GM08714 (cell line): ENCODE data around the gene RAF1.
"Not testable (repeated sequence)": the region's sequence is repeated elsewhere in the genome, so short reads cannot be mapped to it uniquely, and the experiment has no call there.

ENCODE experiments used
- H3K4me3 ChIP-seq: fragments of 200-500 bp; sonication (Bioruptor generic); 2 replicates; pipeline ENCODE4 v1.5.1; 2014; ENCODE audit warnings: mild to moderate bottlenecking, low read length, inconsistent platforms
- ZNF274 ChIP-seq: IDR thresholded peaks from 2 replicates; pipeline ENCODE4 v1.6.1; 2012; ENCODE audit warnings: mild to moderate bottlenecking, low read depth, low read length

Gene RAF1

DNA sequence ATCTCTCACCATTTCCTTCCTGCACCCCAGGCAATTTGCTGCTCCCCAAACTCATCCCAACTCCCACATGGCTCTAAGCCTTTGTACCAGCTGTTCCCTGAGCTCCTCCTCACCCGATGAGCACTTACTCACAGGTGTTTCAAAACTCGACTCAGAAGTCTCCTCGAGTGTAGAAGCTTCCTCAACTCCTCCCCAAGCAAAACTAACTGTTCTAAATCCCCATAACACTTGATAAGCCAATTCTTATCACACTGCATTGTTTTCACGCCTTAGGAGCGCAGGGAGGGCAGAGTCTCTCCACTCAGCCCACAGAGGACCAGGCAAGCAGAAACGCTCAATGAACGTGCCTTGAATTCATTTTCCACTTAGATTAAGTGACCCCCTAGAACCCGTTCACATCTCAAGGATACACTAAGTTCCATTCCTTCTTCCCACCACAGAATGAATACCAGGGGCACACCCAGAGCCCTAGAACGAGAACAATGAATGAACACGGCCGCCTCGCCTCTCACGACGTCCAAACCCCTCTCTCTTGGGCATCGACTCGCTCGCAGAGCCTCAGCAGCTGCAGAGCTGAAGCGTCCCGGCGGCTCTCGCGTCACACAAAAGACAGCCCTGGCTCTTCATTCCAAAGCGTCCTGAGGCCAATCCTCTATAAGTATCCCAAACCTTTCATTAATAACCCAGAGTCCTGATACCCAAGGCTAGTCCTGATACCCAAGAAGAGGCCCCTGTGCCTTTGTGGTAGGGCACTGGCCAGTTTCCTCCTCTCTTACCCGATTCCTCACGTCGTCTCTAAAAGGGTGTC lies 1.1 kb downstream of the RAF1 start:
- no peak for TF ChIP-seq ZNF274

DNA sequence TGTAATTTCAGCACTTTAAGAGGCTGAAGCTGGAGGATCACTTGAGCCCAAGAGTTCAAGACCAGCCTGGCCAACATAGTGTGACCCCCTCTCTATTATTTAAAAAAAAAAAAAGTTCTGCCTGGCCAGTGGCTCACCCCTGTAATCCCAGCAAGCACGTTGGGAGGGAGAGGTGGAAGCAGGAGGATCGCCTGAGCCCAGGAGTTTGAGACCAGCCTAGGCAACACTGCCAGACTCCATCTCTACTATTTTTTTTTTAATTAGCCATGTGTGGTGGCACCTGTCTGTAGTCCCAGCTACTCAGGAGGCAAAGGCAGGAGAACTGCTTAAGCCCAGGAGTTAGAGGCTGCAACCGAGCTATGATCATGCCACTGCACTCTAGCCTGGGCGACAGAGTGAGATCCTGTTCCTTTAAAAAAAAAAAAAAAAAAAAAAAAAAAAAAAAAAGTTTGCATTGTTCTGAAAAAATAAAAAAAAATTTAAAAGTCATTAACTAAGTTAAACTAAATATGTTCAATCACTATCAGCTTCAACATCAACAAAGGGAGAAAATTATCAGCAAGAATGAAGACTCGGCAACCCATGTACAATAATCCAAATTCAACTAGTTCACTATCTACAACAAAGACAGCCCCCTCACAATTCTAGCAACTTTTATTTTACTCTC lies 1.9 kb downstream of the RAF1 start:
- TF ChIP-seq ZNF274: no peak
- peak overlapping the region; percentile 79 for H3K4me3 ChIP-seq

More for the DNA sequence above, 1.1 kb downstream of the RAF1 start:
- peak overlapping the region; percentile 79 for H3K4me3 ChIP-seq

DNA sequence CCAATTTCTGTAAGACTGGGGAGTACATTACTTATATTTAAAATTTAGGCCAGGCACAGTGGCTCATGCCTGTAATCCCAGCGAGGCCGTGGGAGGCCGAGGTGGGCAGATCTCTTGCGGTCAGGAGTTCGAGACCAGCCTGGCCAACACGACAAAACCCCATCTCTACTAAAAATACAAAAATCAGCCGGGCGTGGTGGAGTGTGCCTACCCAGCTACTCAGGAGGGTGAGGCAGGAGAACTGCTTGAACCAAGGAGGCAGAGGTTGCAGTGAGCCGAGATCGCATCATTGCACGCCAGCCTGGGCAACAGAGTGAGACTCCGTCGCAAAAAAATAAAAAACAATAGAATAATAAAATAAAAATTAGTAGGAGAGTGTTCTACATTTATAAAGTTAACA lies 2.5 kb downstream of the RAF1 start:
- H3K4me3 ChIP-seq: not testable (repeated sequence)

DNA sequence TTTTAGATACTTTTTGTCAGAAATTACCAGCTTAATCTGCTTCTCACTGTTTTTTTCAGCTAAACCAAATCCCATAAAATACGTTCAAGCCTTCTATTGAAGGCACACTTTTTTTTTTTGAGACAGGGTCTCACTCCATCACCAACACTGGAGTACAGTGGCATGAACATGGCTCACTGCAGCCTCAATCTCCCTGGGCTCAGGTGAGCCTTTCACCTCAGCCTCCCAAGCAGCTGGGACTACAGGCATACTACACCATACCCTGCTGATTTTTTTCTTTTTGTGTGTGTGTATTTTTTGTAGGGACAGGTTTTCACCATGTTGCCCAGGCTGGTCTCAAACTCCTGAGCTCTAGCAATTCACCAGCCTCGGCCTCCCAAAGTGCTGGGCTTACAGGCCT lies 3.7 kb downstream of the RAF1 start:
- no peak overlapping the region for H3K4me3 ChIP-seq

DNA sequence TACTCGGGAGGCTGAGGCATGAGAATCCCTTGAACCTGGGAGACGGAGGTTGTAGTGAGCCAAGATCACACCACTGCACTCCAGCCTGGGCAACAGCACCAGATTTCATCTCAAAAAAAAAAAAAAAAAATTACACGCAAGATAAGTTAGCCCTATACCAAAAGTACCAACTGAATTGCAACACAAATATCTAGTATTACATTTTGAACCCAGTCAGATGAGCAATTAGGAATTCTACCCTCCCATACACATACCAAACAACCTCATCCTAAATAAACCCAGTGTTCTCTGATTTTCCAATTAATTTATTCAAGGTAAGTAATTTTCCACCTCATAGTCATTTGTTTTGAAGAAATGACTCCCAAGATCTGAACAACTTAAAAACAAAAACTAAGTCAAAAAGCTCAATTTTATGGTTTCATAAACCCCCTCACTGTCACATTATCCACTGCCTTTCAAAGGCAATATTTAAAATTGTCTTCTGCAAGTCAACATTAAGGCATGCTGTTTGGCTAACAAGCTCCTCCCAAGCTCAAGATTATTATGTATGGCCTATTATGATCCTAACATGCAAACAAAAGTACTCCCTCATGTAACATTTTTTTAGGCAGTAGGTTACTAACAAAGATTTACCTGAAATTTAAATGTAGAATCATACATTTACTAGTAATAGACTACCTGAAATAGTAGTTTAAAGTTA lies 4.5 kb downstream of the RAF1 start:
- no peak for TF ChIP-seq ZNF274
- H3K4me3 ChIP-seq: no peak overlapping the region

More for the DNA sequence above, 3.7 kb downstream of the RAF1 start:
- no peak for TF ChIP-seq ZNF274

DNA sequence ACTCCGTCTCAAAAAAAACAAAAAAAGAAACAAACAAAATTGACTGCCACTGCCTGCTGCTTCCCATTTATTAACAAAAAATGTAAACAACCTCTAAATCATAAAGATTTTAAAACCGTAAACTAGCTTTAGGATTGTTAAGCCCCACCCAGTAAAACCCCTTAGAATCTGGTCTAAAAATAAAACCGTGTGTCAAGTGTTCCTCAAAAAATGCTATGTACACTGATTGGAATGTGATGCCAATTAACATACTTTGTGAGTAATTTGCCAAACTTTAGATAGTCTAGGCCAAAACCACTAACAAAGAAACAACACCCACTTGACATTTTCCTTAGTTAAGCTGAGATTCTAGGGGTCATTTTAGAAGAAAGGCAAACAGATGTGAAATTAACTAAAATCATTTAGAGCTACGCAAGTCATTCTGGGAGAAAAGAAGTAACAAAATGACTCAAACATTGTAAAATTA lies 5.3 kb downstream of the RAF1 start:
- H3K4me3 ChIP-seq: no peak overlapping the region
- TF ChIP-seq ZNF274: no peak

DNA sequence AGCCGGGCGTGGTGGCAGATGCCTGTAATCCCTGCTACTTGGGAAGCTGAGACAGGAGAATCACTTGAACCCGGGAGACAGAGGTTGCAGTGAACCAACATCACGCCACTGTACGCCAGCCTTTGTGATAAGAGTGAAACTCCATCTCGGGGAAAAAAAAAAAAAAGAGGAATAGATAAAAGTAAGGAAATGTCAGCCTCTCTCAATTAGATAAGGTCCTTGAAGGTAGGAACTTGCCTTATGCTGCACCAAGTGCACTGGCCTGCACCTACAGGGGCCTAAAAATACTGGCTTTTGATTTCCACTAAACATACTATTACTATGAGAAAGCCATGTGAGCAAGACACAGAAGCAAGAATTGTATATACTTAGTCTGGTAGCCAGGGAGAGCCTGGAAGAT lies 7.1 kb downstream of the RAF1 start:
- TF ChIP-seq ZNF274: no peak
- H3K4me3 ChIP-seq: no peak overlapping the region

DNA sequence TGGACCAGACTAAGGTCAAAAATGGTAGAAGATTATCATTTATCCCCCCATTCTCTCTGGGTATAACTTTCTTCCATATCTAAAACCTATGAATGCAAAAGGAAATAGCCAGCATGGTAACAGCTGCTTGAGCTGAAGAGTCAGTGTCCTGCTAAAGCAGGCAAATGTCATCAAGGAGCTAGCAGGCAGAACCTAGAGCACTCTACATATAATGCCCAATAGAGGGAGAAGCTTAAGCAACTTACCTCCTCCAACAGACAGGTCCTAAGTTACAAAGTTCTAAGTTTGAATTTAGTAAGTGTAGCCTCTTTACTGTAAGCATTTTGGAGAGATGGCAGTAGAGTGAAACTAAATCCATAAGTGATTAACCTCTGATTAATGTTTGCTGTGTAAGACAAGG lies 7.7 kb downstream of the RAF1 start:
- no peak overlapping the region for H3K4me3 ChIP-seq
- no peak for TF ChIP-seq ZNF274

DNA sequence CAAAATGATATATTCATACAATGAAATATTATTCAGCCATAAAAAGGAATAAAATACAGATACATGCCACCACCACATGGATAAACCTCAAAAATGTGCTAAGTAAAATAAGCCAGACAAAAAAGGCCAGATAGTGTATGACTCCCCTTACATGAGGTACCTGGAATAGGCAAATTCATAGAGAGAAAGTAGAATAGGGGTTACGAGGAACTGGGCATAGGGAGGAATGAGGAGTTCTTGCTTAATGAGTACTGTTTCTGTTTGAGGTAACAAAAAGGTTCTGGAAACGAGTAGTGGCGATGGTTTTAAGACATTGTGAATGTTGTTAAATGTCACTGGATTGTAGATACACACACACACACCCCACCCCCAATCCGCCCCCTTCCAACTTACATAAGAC lies 8.2 kb downstream of the RAF1 start:
- no peak overlapping the region for H3K4me3 ChIP-seq
- no peak for TF ChIP-seq ZNF274

DNA sequence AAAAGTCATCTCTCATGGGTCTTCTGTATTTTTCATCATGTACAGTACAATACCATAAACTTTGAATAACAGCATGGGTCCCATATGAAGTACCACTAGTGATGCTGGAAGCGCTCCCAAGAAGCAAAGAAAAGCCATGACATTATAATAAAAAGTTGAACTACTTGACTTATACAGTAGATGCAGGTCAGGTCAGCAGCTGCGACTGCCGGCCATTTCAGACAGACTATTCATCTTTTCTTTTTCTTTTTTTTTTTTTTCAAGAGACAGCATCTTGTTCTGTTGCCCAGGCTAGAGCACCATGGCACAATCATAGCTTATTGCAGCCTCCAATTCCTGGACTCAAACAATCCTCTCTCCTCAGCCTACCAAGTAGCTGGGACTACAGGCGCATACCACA lies 10.2 kb downstream of the RAF1 start:
- no peak overlapping the region for H3K4me3 ChIP-seq
- no peak for TF ChIP-seq ZNF274

DNA sequence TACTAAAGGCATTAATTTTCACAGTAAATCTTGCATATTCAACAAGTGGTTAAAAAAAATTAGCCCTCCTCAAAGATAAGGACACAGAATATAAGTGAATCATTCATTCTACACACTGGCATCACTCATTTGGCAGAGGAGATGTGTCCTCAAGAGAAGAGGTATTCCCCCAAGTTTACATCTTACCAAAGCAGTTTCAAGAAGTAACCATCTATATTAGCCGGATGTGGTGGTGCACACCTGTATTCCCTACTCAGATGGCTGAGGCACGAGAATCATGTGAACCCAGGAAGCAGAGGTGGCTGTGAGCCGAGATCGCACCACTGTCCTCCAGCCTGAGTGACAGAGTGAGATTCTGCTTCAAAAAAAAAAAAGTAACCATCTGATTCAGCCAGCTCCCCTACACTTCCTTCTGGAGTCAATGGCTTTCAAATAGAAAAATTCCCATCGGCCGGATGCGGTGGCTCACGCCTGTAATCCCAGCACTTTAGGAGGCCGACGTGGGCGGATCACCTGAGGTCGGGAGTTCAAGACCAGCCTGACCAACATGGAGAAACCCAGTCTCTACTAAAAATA lies 15.4 kb downstream of the RAF1 start:
- TF ChIP-seq ZNF274: no peak
- no peak overlapping the region for H3K4me3 ChIP-seq

DNA sequence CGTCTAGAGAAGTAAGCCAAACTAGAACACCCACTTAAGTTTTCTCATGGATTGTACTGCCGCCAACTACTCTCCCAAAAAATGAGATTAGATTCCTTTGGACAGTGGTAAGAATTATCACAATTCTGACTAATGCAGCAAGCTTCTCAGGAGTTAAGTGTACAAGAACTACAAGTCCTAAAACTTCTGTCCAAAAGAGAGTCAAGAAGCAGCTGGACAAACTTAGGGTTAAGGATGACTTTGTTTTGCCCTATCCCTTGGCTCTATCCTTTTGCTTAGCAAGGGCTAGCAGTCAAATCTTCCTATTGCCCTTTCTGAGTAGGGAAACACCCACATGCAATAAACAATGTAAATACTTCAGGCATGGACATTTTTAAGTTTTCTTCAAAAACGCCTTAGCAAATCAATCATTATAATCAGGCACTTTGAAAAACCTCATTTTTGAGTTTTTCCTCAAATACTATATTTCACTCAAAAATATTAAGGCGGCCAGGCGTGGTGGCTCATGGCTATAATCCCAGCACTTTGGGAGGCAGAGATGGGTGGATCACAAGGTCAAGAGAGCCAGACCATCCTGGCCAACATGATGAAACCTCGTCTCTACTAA lies 19.5 kb downstream of the RAF1 start:
- no peak for TF ChIP-seq ZNF274
- no peak overlapping the region for H3K4me3 ChIP-seq

DNA sequence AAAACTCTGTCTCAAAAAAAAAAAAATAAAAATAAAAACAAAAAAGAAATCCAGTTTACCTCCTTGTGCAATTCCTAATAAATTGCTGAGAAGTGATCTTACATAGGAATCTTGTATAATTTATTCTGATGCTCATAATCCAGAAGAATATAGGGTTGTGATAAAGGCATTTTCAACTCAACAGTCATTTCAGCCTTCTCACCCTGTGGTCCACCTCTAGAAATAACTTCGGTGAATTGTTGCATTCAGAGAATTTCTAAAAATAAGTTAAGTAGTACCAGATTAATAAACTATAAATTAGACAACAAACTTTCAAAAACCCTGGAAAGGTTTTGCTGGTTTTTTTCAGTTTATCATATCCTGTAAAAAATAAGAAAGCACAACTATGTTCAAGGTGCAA lies 20.2 kb downstream of the RAF1 start:
- H3K4me3 ChIP-seq: no peak overlapping the region
- no peak for TF ChIP-seq ZNF274

DNA sequence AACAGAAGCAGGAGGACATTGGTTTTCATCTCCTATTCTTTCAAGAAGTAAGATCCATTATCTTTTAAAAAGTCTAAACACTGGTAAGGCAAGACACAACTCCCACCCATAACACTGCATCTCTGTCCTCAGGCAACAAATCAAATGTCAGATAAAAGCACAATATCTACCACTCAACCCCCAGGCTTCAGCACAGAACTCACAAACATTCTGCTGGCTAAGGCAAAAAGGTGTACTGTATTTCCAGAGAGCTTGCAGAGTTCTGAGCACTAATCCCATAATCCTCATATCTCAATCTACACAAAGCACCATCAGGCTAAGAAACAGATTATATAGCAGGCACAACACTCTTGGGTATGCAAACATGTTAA lies 20.9 kb downstream of the RAF1 start:
- TF ChIP-seq ZNF274: no peak
- H3K4me3 ChIP-seq: no peak overlapping the region

DNA sequence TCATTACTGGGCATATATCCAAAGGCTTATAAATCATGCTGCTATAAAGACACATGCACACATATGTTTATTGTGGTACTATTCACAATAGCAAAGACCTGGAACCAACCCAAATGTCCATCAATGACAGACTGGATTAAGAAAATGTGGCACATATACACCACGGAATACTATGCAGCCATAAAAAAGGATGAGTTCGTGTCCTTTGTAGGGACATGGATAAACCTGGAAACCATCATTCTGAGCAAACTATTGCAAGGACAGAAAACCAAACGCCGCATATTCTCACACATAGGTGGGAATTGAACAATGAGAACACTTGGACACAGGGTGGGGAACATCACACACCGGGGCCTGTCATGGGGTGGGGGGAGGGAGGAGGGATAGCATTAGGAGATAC lies 23.1 kb downstream of the RAF1 start:
- not testable (repeated sequence) for H3K4me3 ChIP-seq
